ENCODE data around the gene C14orf39.
"Not testable (repeated sequence)": the region's sequence is repeated elsewhere in the genome, so short reads cannot be mapped to it uniquely, and the experiment has no call there.

Gene C14orf39

DNA sequence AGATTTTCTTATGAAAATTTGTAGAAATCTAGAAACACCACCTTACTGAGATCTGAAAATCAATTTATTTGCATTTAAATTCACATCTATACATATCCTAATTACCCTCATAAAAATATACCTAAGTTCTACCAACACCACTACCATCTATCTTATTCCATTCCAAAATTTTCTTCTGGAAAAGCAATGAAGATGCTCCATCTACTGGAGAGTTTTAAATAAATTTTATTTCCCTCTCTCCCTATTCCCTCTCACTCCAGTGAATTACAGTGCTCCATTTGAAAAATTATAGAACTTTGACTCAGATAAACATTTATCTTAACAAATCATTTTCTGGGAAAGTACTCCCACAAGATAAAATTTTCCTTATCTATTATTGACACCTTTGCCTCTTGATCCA, 2.3 kb upstream of the C14orf39 start:
- peak; percentile 11 for DNase-seq

DNA sequence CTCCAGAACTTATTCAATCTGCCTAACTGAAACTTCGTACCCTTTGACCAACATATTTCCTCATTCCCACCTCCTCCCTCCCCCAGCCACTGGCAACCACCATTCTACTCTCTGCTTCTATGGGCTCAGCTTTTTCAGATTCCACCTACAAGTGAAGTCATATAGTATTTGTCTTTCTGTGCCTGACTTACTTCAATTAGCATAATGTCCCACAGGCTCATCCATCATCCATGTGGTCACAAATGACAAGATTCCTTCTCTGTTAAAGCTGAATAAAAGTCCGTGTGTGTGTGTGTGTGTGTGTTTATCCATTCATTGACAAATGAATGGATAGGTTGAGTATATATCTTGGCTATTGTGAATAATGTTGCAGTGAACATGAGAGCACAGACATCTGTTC, 1.3 kb upstream of the C14orf39 start:
- no peak for DNase-seq

DNA sequence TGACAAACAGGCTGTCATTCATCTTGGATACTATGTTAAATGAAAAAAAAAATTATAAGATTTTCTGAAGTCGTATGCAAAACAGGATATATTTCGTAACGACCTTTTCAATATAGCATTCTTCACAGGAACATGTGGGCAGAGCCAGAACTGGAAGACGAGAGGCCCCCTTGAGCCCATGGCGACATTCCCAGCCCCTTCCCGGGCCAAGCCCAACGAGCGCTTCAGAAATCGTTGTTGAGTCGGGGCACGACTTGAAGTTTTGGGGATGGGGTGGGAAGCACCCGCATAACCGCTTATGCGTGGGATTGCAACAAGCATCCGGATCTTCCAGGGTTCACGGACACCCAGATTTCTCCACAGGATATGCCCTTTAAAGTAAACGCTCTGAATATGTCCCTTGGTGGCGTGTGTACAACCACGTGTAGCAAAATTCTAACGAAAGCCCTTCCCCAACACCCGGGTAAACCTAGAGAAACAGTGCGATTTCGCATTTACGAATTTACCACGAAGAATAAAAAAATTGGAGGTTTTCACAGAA, 736 bp downstream of the C14orf39 start:
- DNase-seq: no peak

DNA sequence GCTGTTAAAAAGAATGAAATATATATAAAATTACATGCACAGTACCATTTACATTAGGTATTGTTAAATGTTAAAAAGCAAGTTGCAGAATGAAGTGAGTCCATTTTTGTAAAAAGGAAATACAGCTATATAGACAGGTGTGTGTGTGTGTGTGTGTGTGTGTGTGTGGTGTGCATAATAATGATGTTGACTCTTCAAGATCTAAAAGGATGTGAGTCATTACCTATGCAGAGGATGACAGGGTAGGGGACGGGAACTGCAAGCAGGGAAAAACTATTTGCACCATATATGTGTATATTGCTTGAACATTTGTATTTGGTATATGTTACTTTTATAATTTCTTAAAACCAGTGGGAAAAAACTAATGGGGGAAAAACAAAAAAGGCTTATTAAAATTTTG, 3.1 kb downstream of the C14orf39 start:
- DNase-seq: no peak

DNA sequence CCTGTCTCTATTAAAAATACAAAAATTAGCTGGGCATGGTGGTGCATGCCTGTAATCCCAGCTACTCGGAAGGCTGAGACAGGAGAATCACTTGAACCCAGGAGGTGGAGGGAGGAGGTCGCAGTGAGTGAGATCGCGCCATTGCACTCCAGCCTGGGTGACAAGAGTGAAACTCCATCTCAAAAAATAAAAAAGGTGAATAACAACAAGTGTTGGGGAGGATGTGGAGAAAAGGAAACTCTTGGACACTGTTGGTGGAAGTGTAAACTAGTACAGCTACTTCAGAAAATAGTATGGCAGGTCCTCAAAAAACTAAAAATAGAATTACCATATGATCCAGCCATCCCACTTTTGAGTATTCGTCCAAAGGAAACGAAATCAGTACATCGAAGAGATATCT, 5.6 kb downstream of the C14orf39 start:
- DNase-seq: not testable (repeated sequence)

DNA sequence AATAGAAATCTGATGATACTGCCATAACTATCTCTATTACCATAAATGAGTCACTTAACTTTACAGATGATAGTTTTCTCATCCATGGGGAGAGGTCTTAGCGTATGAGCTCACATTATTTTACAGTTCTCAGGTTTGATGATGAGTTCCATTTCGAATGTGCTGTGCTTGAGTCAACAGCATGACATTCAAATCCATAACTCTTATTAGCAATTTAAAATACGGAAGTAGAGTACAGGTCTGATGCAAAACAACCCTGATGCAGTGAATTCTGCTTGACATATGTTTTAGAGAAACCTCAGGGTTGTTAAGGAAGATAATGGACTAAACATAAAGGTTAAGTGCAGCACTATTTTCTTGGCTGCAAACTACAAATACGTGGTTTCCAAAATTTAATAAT, 30.0 kb downstream of the C14orf39 start:
- no peak for DNase-seq

DNA sequence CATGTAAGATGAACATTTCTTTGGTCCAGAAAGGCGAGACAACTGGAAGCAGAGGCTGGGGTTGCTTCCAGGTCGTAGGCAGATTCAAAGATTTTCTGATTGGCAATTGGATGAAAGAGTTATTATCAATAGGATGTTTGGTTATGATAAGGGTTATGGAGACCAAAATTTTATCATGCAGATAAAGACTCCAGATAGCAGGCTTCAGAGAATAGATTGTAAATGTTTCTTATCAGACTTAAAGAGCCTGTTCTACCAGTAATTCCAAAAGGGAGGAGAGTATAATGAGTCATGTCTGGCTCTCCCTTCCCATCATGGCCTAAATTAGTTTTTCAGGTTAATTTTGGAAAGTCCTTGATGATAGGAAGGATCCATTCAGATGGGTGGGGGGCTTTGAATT, 55.6 kb downstream of the C14orf39 start:
- no peak for DNase-seq

DNA sequence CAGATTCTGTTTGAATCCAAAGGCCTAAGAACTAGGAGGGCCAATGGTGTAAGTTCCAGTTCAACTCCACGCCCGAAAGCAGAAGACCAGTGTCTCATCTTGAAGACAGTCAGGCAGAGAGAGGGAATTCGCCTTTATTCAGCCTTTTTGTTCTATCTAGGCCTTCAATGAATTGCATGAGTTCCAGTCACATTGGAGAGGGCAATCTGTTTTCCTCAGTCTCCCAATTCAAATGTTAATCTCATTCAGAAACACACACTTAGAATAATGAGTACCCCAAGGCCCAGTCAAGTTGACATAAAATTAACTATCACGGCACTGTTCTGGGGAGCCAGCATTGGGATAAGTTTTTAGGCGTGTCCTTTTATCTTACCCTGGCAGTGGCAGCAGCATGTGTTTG, 65.8 kb downstream of the C14orf39 start:
- no peak for DNase-seq

DNA sequence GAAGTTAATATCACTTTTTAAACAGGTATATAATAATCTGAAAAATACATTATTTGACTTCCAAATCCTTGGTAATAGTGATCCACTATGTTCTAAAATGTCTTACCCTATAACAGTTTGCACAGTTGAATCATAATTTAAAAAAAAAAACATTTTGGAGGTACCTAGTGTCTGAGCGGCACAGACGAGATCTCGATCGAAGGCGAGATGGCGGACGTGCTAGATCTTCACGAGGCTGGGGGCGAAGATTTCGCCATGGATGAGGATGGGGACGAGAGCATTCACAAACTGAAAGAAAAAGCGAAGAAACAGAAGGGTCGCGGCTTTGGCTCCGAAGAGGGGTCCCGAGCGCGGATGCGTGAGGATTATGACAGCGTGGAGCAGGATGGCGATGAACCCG, 88.3 kb downstream of the C14orf39 start:
- DNase-seq: not testable (repeated sequence)

DNA sequence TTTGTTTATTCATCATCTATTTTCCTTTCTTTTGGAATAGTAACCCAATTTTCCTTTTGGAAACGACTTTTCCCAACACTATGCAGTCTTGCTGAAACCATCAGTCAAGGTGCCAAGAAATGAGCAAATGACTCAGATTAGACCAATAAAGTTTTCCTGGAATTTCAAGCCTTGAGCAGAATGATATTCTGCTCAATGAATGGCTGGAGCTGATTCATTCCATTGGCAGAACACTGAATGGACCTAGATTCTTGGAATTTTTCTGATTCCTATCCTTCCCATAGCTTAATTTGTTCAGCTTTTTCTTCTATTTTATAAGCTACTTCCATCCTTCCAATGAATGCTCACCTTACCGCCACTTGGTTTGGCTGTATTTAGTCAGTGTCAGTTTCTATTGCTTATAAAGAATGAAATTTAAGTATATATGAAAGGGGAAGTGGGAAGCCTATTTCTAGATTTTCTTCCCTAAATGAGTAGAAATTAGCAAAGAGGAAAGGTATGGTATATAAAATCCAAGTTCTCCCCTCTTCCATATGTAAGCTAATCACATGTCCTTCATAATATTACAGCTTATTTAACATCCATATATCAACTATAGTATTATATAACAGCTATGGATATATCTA, 89.0 kb downstream of the C14orf39 start:
- DNase-seq: no peak
